ENCODE measurements around the gene FHL2.

FHL2 gene

GRCh38 chr2:105397025-105397722 is 1.7 kb downstream of the FHL2 start:
- no peak overlapping the region for H3K27ac ChIP-seq
- no peak for TF ChIP-seq CTCF (conservative IDR thresholded peaks at IDR 0.05)

- H3K27ac ChIP-seq: no peak overlapping the region
- TF ChIP-seq CTCF (conservative IDR thresholded peaks at IDR 0.05): no peak
These were observed 2.4 kb downstream of the FHL2 start for GRCh38 chr2:105396254-105397024.

GRCh38 chr2:105395691-105396090 is 3.2 kb downstream of the FHL2 start:
- TF ChIP-seq CTCF (conservative IDR thresholded peaks at IDR 0.05): no peak
- no peak overlapping the region for H3K27ac ChIP-seq

GRCh38 chr2:105394951-105395611 is 3.8 kb downstream of the FHL2 start:
- H3K27ac ChIP-seq: no peak overlapping the region
- no peak for TF ChIP-seq CTCF (conservative IDR thresholded peaks at IDR 0.05)

GRCh38 chr2:105393373-105394055 is 5.3 kb downstream of the FHL2 start:
- H3K27ac ChIP-seq: no peak overlapping the region
- no peak for TF ChIP-seq CTCF (conservative IDR thresholded peaks at IDR 0.05)

GRCh38 chr2:105391763-105392662 is 6.8 kb downstream of the FHL2 start:
- no peak overlapping the region for H3K27ac ChIP-seq
- no peak for TF ChIP-seq CTCF (conservative IDR thresholded peaks at IDR 0.05)
